Hair follicular keratinocyte (primary cell): Measurements from ENCODE around the gene IFTAP. TPM values are rescaled to one million over a fixed set of nuclear protein-coding genes. Genes with fewer than 3 reads are reported as not detected.

Source experiments
- total RNA-seq: library from RNA; depleted of rRNA; stranded (reverse); fragments of >200 nt; gene quantifications from 2 replicates; pipeline ENCODE4 v1.2.3, GENCODE V29; 2015

The IFTAP gene, protein sequence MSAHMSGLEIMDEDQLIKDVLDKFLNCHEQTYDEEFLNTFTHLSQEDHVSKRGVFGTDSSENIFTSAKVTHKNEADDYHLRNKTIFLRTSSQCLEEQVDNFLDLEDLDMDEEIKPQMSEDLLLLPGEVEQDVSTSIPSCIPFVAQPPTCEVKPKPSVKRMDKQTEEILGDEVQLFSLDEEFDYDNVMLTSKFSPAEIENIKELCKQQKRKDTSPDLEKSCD
- total RNA-seq = 17.4 and 18.5 TPM in 2 replicates

DNA sequence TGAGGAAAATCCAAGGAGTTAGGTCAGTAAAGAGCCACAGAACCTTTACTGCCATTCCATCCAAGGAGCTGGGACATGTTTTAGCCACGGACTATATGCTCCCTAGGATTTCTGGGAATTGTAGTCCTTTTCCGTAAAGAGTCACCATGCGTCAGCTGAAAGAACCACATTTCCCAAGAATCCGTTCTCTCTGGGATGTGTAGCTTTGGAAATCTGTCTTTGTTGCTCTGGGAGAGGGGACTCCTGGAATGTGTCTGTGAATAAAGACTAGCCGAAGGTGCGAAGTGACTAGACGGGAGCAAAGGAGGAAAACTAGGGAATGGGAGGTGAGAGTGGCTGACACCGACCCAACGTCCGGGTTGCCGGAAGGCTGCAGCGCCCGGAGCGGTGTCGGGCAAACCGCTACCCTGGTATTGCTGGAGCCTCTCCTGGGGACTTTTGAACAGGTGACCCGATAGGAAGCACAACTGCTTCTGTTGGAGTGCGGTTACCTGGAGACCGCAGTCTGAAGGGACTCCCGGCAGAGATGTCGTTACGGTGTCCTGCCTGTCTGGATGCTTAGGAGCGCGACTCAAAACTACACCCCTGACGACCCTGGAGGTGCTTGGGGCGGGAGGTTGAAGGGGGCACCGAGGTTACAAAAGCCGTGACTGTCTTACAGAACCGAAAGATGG is at the start of gene IFTAP:
IFTAP (plus strand) TSS at position 187 of the 674 bp plus-strand sequence. CDS start 15,602 bp downstream, outside the sequence.

DNA sequence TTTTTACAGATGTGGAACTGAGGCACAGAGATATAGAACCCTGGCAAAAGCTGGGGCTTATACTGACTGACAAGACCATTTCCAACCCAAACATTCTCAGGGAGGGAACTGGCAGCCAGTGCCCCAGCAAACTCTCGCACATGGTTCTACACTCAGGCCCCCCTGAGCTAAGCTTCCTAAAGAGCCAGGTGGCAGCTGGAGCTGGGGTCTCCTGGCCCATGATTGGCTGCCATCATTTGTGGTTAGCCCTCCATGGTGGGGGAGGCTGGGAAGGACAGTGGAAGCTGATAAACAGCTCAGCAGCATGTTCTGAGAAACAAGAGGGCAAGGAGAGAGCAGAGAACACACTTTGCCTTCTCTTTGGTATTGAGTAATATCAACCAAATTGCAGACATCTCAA is 26.6 kb upstream of the IFTAP start, which contains the start of gene RAG1:
RAG1 (plus strand) TSS at position 314 of the 400 bp plus-strand sequence. CDS start 5,298 bp downstream, outside the sequence.

DNA sequence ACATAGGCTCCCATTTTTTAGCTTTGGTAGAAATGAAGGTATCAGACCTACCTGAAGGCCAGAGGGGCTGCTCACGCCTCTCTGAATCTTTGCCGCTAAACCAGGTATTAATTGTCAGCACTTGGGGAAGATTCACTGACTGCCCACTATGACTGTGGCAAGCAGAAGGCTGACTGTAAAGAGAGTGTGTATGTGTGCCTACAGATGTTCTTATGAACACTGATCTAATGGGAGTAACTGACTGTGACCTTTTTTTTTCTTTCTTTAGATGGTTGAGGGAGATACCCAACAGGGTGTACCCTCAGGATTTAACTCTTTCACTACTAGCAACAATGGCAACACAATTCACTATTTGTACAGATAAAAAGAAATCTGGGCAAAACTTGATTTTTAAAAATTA is 3.7 kb downstream of the IFTAP start, which contains the start of gene RAG2:
RAG2 (minus strand) TSS at position 186 of the 400 bp plus-strand sequence. CDS start 4,068 bp downstream, outside the sequence.

Other genes starting within 250 kb of the IFTAP start
- gene TRAF6, start 84.2 kb upstream of the IFTAP start, total RNA-seq = 6.8 and 7.0 TPM in 2 replicates
- 0.91 and 0.94 TPM in 2 replicates for gene RAG1, start 26.5 kb upstream of the IFTAP start, total RNA-seq
- gene RAG2, start 3.7 kb downstream of the IFTAP start, total RNA-seq = not detected in 2 replicates